K562 (cell line): ENCODE measurements around the gene TAF9. TPM values are rescaled to one million over a fixed set of nuclear protein-coding genes. Genes with fewer than 3 reads are reported as not detected.
A peak's percentile ranks its signal among the peaks of the same experiment; 100 is the strongest.

Experiments used
- CC2D1A ChIP-seq: fragments of 450-650 bp; IDR thresholded peaks from 2 replicates; pipeline ENCODE4 v1.6.1; 2017; ENCODE audit warnings: mild to moderate bottlenecking
- HOXB6 ChIP-seq: fragments of 250-450 bp; sonication (Bioruptor Pico); IDR thresholded peaks from 2 replicates; pipeline ENCODE4 v1.5.1; 2022; ENCODE audit warnings: mild to moderate bottlenecking, borderline replicate concordance
- JUND ChIP-seq, 2 experiments: IDR thresholded peaks; 2 replicates in 1 of 2; 3 replicates in 1 of 2; pipeline ENCODE4 v1.6.1; 2011; ENCODE audit warnings: borderline replicate concordance in 2 of 2, low read depth in 2 of 2, low read length in 2 of 2, improper control_type of control experiment in 1 of 2, missing biosample characterization in 1 of 2, missing genetic modification characterization in 1 of 2, missing genetic modification reagents in 1 of 2
- LEF1 ChIP-seq: fragments of 450-650 bp; IDR thresholded peaks from 2 replicates; pipeline ENCODE4 v1.6.1; 2016; ENCODE audit warnings: mild to moderate bottlenecking
- RAD21 ChIP-seq, 2 experiments: fragments of 250-450 bp in 1 of 2; fragments of 450-650 bp in 1 of 2; sonication (Bioruptor Pico) in 1 of 2; formaldehyde crosslinking in 1 of 2; IDR thresholded peaks in 1 of 2; conservative IDR thresholded peaks in 1 of 2; 2 replicates each; pipeline versions ENCODE4 v1.4.0 to v1.8.0; 2020 to 2022; ENCODE audit warnings: mild to moderate bottlenecking in 2 of 2, moderate library complexity in 1 of 2
- SIRT6 ChIP-seq: IDR thresholded peaks from one replicate; pipeline ENCODE4 v1.6.1; 2012; ENCODE audit warnings: low read depth, mild to moderate bottlenecking, control low read depth, inconsistent platforms, low read length, moderate library complexity
- SMARCC2 ChIP-seq: fragments of 450-650 bp; IDR thresholded peaks from 2 replicates; pipeline ENCODE4 v1.6.1; 2017; ENCODE audit warnings: antibody characterized with exemption, moderate library complexity, mild to moderate bottlenecking, low read depth
- TCFL5 ChIP-seq: fragments of 250-450 bp; sonication (Bioruptor Pico); conservative IDR thresholded peaks from 2 replicates; pipeline ENCODE4 v1.6.1; 2021; ENCODE audit warnings: mild to moderate bottlenecking, moderate library complexity, matching md5 sums
- YY1 ChIP-seq, 3 experiments: IDR thresholded peaks; 2 replicates each; pipeline ENCODE4 v1.6.1; 2011; ENCODE audit warnings: low read length in 2 of 3, mild to moderate bottlenecking in 2 of 3, moderate library complexity in 2 of 3, borderline replicate concordance in 1 of 3, control low read depth in 1 of 3, low read depth in 1 of 3; ENCODE audit not compliant: insufficient read depth in 3 of 3, insufficient replicate concordance in 2 of 3, control insufficient read depth in 1 of 3, insufficient read length in 1 of 3; ENCODE audit errors: extremely low read depth in 1 of 3
- ZNF778 ChIP-seq: fragments of 450-650 bp; formaldehyde crosslinking; IDR thresholded peaks from 2 replicates; pipeline ENCODE4 v1.4.0; 2020; ENCODE audit warnings: mild to moderate bottlenecking, moderate library complexity
- polyA plus RNA-seq, 8 experiments: library from polyadenylated mRNA; depleted of rRNA in 4 of 8; stranded (reverse) in 5 of 8; unstranded in 3 of 8; fragments of >200 nt; fragmentation: Nextera tagmentation in 2 of 8; fragmentation: Illumina TruSeq in 1 of 8; extraction: Ambion mirVana in 2 of 8; extraction: Trizol in 1 of 8; gene quantifications; 2 replicates each; pipeline versions ENCODE4 v1.2.1 to v1.2.3, GENCODE V29; 2011 to 2014; ENCODE audit warnings: inconsistent platforms in 1 of 8, missing spikeins in 1 of 8
- total RNA-seq, 7 experiments: library from RNA; depleted of rRNA in 6 of 7; stranded (reverse); fragments of >200 nt in 6 of 7; fragmentation: Illumina TruSeq in 2 of 7; extraction: Trizol in 2 of 7; gene quantifications; 2 replicates each; pipeline versions ENCODE4 v1.2.1 to v1.2.3, GENCODE V29; 2011 to 2021; ENCODE audit warnings: low replicate concordance in 1 of 7
- TF ChIP-seq, protein P1 (sequence below), 2 experiments: fragments of 450-650 bp in 1 of 2; sonication (generic) in 1 of 2; formaldehyde crosslinking in 1 of 2; IDR thresholded peaks in 1 of 2; conservative IDR thresholded peaks in 1 of 2; 2 replicates each; pipeline versions ENCODE4 v1.6.1 to v1.8.1; 2016 to 2023; ENCODE audit warnings: mild to moderate bottlenecking in 2 of 2, moderate library complexity in 2 of 2, inconsistent platforms in 1 of 2, missing genetic modification reagents in 1 of 2
- TF ChIP-seq, protein P2 (sequence below): fragments of 450-650 bp; IDR thresholded peaks from 2 replicates; pipeline ENCODE4 v1.6.1; 2018; ENCODE audit not compliant: partially characterized antibody
- TF ChIP-seq, protein P3 (sequence below): fragments of 450-650 bp; IDR thresholded peaks from 2 replicates; pipeline ENCODE4 v1.6.1; 2016; ENCODE audit warnings: borderline replicate concordance

The TAF9 gene
- total and polyA plus RNA-seq, 9 of the 15 experiments (the other 6 are each of a cell fraction or from before 2014, with no cell fraction given), result 119 to 566 (median 207) TPM

DNA sequence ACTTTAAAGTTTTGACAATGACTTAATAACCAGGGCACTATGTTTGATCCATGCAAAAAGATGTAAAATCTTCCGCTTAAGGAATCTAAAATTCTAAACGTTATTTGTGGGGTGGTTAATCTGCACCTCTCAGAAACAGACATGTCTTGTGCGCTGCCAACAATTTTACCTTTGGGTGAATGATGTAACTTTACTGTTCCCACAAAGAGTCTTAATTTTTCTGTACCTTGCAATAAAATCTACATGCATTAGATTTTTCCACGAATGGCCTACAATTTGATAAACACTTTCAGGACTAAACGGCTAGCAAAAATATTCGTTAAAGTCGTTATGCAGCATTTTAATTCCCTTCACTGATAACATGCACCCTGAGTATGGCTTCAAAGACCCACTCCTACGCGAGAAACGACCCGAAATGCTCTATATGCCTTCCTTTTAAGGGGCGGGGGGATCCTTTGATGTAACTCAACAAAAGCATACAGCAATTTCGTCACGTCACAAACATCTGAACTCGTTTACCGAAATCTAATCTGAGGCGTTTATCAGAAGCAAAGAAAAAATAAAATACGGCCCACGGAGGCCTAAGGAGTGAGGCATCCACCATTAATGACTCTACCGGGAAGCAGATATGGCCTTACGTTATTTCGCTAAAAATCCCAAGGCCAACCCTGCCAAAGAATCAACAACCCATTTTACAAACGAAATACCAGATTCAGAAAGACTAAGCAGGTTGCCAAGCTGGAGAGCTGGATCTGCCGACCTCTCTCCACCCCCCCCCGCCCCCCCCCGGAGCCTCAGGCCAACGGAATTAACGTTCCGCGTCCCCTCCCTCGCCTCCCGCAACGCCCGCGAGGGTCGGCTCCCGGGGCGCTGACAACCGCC, 621 bp downstream of the TAF9 start (continued):
- TF ChIP-seq ZNF778 (no peak), LEF1 (0 out of 2 replicates have a peak, but pooled peaks have one; percentile 15), JUND (IDR thresholded peaks at IDR 0.05; ENCODE audit: borderline replicate concordance, low read depth, low read length) (no peak; the same call in 1 of the 2 replicates), JUND (tag; IDR thresholded peaks at IDR 0.05; ENCODE audit: borderline replicate concordance, low read depth, low read length) (0 out of 3 replicates have a peak, but pooled peaks have one; percentile 8), TCFL5 (CRISPR knock-in tag) (no peak), SIRT6 (no peak), YY1 (IDR thresholded peaks at IDR 0.05; ENCODE audit: borderline replicate concordance in 1 of 3, control insufficient read depth in 1 of 3, extremely low read depth in 1 of 3, insufficient read depth in 3 of 3, insufficient read length in 1 of 3, insufficient replicate concordance in 2 of 3, low read depth in 1 of 3, low read length in 2 of 3) (peak in 1 of 3 experiments; percentile 42), HOXB6 (peak; percentile 68; the same call in 1 of the 2 replicates), CC2D1A (0 out of 2 replicates have a peak, but pooled peaks have one; percentile 14), SMARCC2 (0 out of 2 replicates have a peak, but pooled peaks have one; percentile 16), RAD21 (CRISPR knock-in tag; conservative IDR thresholded peaks at IDR 0.05 in 1 of 2, IDR thresholded peaks at IDR 0.05 in 1 of 2) (no peak)
- TF ChIP-seq, protein P1, sequence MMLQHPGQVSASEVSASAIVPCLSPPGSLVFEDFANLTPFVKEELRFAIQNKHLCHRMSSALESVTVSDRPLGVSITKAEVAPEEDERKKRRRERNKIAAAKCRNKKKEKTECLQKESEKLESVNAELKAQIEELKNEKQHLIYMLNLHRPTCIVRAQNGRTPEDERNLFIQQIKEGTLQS (IDR thresholded peaks at IDR 0.05), result peak; percentile 63
- TF ChIP-seq, protein P1 (CRISPR knock-in tag; conservative IDR thresholded peaks at IDR 0.05), result no peak
- TF ChIP-seq, protein P2, sequence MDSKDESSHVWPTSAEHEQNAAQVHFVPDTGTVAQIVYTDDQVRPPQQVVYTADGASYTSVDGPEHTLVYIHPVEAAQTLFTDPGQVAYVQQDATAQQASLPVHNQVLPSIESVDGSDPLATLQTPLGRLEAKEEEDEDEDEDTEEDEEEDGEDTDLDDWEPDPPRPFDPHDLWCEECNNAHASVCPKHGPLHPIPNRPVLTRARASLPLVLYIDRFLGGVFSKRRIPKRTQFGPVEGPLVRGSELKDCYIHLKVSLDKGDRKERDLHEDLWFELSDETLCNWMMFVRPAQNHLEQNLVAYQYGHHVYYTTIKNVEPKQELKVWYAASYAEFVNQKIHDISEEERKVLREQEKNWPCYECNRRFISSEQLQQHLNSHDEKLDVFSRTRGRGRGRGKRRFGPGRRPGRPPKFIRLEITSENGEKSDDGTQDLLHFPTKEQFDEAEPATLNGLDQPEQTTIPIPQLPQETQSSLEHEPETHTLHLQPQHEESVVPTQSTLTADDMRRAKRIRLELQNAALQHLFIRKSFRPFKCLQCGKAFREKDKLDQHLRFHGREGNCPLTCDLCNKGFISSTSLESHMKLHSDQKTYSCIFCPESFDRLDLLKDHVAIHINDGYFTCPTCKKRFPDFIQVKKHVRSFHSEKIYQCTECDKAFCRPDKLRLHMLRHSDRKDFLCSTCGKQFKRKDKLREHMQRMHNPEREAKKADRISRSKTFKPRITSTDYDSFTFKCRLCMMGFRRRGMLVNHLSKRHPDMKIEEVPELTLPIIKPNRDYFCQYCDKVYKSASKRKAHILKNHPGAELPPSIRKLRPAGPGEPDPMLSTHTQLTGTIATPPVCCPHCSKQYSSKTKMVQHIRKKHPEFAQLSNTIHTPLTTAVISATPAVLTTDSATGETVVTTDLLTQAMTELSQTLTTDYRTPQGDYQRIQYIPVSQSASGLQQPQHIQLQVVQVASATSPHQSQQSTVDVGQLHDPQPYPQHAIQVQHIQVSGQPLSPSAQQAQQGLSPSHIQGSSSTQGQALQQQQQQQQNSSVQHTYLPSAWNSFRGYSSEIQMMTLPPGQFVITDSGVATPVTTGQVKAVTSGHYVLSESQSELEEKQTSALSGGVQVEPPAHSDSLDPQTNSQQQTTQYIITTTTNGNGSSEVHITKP, result peak; percentile 5
- TF ChIP-seq, protein P3, sequence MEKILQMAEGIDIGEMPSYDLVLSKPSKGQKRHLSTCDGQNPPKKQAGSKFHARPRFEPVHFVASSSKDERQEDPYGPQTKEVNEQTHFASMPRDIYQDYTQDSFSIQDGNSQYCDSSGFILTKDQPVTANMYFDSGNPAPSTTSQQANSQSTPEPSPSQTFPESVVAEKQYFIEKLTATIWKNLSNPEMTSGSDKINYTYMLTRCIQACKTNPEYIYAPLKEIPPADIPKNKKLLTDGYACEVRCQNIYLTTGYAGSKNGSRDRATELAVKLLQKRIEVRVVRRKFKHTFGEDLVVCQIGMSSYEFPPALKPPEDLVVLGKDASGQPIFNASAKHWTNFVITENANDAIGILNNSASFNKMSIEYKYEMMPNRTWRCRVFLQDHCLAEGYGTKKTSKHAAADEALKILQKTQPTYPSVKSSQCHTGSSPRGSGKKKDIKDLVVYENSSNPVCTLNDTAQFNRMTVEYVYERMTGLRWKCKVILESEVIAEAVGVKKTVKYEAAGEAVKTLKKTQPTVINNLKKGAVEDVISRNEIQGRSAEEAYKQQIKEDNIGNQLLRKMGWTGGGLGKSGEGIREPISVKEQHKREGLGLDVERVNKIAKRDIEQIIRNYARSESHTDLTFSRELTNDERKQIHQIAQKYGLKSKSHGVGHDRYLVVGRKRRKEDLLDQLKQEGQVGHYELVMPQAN, result no peak
